Spleen (tissue), 11 donors: ENCODE measurements around the gene UMOD. TPM values are rescaled to one million over a fixed set of nuclear protein-coding genes. Genes with fewer than 3 reads are reported as not detected.

Source experiments
- DNase-seq: peaks from one replicate; pipeline ENCODE4 v3.0.0-alpha.2; 2020
- H3K27ac ChIP-seq, 8 donors: fragments of 200-600 bp; sonication (generic) in 7 of 8; 1 replicate in 4 of 8; 2 replicates in 4 of 8; pipeline versions ENCODE4 v1.5.0 to v1.8.0; 2016 to 2021; ENCODE audit warnings: inconsistent platforms in 4 of 8, mild to moderate bottlenecking in 4 of 8, moderate library complexity in 1 of 8
- H3K27me3 ChIP-seq, 7 donors: fragments of 200-600 bp; sonication (generic) in 6 of 7; replicated peaks in 1 of 7; 1 replicate in 4 of 7; 2 replicates in 3 of 7; pipeline versions ENCODE4 v1.5.0 to v1.8.0; 2016 to 2021; ENCODE audit warnings: inconsistent platforms in 3 of 7, mild to moderate bottlenecking in 1 of 7
- H3K36me3 ChIP-seq, 6 donors: fragments of 200-600 bp; sonication (generic) in 5 of 6; 1 replicate in 4 of 6; 2 replicates in 2 of 6; pipeline versions ENCODE4 v1.5.0 to v1.8.0; 2016 to 2021; ENCODE audit warnings: inconsistent platforms in 2 of 6
- H3K4me1 ChIP-seq, 6 donors: fragments of 200-600 bp; sonication (generic) in 5 of 6; 1 replicate in 3 of 6; 2 replicates in 3 of 6; pipeline versions ENCODE4 v1.5.0 to v1.8.0; 2016 to 2021; ENCODE audit warnings: inconsistent platforms in 3 of 6
- H3K4me3 ChIP-seq, 8 donors: fragments of 200-600 bp; sonication (generic) in 7 of 8; 1 replicate in 4 of 8; 2 replicates in 4 of 8; pipeline versions ENCODE4 v1.5.0 to v1.8.0; 2016 to 2021; ENCODE audit warnings: inconsistent platforms in 4 of 8, mild to moderate bottlenecking in 4 of 8, moderate library complexity in 2 of 8
- H3K9me3 ChIP-seq, 8 donors: fragments of 200-600 bp; sonication (generic) in 7 of 8; 1 replicate in 4 of 8; 2 replicates in 4 of 8; pipeline versions ENCODE4 v1.5.0 to v1.8.0; 2016 to 2021; ENCODE audit warnings: inconsistent platforms in 4 of 8
- POLR2A ChIP-seq, 3 donors: fragments of 450-650 bp; IDR thresholded peaks; one replicate each; pipeline ENCODE4 v1.5.1; 2017; ENCODE audit warnings: antibody characterized with exemption in 3 of 3, mild to moderate bottlenecking in 1 of 3
- POLR2AphosphoS5 ChIP-seq, 3 donors: sonication (generic); formaldehyde crosslinking; IDR thresholded peaks; one replicate each; pipeline ENCODE4 v1.5.1; 2017; ENCODE audit warnings: antibody characterized with exemption in 3 of 3
- WGBS, 5 donors: extraction: QIAGEN DNeasy Blood & Tissue Kit in 3 of 5; methylation state at CpG; one replicate each; pipeline versions ENCODE4 v1.1.5 to v1.1.7; 2013 to 2018; 5-methylcytosine and 5-hydroxymethylcytosine counted together
- intact Hi-C: fragments of 100-400 bp; cut with DNase I; formaldehyde crosslinking; loops from one replicate; pipeline ENCODE4 v1.15.0; 2023; ENCODE audit warnings: low total_unique reads
- polyA plus RNA-seq, 3 donors: library from polyadenylated mRNA; stranded (reverse); fragments of 200-250 nt; gene quantifications; one replicate each; pipeline ENCODE4 v1.2.1, GENCODE V29; 2013
- total RNA-seq, 7 donors: library from RNA; depleted of rRNA in 3 of 7; stranded (reverse); fragments of >200 nt in 3 of 7; fragmentation: NEBNext Ultra II Directional in 4 of 7; extraction: Animal tissue kit (Norgen Biotek cat#: 25700) in 4 of 7; gene quantifications; one replicate each; pipeline versions ENCODE4 v1.1.0 to v1.2.1, GENCODE V29; 2016 to 2021
- TF ChIP-seq, protein P1 (sequence below), 11 experiments: fragments of 200-600 bp in 7 of 11; fragments of 450-650 bp in 4 of 11; sonication (generic) in 4 of 11; IDR thresholded peaks in 8 of 11; conservative IDR thresholded peaks in 3 of 11; 1 replicate in 7 of 11; 2 replicates in 4 of 11; pipeline versions ENCODE4 v1.4.0 to v1.8.0; 2016 to 2021; ENCODE audit warnings: antibody characterized with exemption in 11 of 11, inconsistent platforms in 4 of 11, mild to moderate bottlenecking in 1 of 11
- donor health status: healthy with polysubstance abuse.
- donor health status: DM: no; HTN: no; CAD: no; lungs with moderate emphysema.
- donor health status: DM: no; HTN: no; CAD: no.
- donor health status: Bipolar disorder and iron deficiency.
- donor health status: healthy.
- donor health status: DM: no; HTN: no; CAD: no.
- donor health status: DM: yes; HTN: yes; CAD: no.

The UMOD gene
- total and polyA plus RNA-seq, 10 donors = 0.17 TPM; not detected in 9

DNA sequence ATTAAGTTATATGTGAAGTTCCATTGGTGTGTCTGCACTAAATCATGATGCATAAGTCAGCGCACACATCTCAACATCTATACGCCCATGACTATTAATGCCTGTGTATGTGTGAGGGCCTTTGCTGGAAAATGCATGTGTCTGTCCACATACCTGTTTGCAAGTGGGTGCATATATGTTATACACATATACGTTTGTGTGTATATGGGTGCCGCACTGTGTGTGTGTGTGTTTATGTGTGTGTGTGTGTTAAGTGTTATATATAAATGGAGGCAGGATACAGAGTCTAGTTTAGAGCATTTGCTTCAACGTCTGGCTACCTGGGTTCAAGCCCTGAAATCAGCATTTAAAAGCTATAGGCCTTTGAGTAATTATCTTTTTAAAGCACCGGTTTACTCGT lies 44.7 kb downstream of the UMOD start:
- no peak for DNase-seq
- intact Hi-C loops = no loop called here
- Histone ChIP-seq H3K4me1 (no peaks in the 10 kb centered on the region), H3K4me3 (no peak overlapping the region), H3K9me3 (no peaks in the 10 kb centered on the region), H3K27ac (no peak overlapping the region), H3K27me3 (peaks cover 0 to 13% (median 0%) of the 10 kb centered on the region in 7 donors), H3K36me3 (no peaks in the 10 kb centered on the region)
- TF ChIP-seq POLR2A (IDR thresholded peaks at IDR 0.05) (no peak), POLR2AphosphoS5 (IDR thresholded peaks at IDR 0.05) (no peak)
- TF ChIP-seq, protein P1, sequence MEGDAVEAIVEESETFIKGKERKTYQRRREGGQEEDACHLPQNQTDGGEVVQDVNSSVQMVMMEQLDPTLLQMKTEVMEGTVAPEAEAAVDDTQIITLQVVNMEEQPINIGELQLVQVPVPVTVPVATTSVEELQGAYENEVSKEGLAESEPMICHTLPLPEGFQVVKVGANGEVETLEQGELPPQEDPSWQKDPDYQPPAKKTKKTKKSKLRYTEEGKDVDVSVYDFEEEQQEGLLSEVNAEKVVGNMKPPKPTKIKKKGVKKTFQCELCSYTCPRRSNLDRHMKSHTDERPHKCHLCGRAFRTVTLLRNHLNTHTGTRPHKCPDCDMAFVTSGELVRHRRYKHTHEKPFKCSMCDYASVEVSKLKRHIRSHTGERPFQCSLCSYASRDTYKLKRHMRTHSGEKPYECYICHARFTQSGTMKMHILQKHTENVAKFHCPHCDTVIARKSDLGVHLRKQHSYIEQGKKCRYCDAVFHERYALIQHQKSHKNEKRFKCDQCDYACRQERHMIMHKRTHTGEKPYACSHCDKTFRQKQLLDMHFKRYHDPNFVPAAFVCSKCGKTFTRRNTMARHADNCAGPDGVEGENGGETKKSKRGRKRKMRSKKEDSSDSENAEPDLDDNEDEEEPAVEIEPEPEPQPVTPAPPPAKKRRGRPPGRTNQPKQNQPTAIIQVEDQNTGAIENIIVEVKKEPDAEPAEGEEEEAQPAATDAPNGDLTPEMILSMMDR (IDR thresholded peaks at IDR 0.05 in 8 of 11, conservative IDR thresholded peaks at IDR 0.05 in 3 of 11) = no peak
- WGBS, 5 donors = 83 to 90% (median 85%) methylated on average over 7 of the region's 7 CpGs

DNA sequence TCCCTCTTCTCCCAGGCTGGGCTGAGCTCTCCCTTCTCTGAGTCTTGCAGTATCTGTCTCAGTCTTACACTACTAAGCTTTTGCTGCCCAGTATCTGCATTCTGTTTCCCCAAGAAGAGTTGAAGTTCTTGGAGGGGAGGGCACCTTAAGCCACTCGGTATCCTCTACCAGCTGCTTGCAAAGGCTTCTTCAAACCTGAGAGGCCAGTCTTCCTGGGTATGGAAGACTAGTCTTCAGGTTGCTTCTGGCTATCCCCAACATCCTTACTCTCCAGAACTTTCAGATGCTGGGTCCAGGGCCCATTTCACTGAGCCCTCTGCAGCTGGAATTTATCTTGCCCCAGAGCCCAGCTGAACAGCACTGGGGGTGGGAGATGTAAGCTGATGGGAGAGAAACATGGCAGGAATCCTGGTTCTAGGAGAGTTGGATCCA lies 45.3 kb downstream of the UMOD start:
- intact Hi-C loops = no loop called here

DNA sequence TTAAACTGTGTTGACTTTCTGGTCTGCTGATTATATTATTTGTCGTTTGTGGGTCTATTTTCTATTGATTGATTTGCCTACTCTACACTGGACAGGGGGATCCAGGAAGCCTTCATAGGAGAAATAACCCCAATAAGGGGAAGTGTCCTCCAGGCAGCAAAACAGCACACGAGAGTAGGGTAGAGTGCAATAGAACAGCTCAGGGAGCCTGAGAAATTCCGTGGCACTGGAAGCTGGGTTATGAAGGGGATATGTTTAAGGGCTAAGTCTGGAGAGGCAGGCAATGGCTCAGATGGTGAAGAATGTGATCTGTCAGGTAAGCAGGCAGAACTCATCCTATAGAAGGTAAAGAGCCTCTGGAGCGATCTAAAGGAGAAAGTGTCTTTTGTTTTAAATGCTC lies 46.1 kb downstream of the UMOD start:
- Histone ChIP-seq H3K9me3 (no peaks in the 10 kb centered on the region), H3K4me3 (no peak overlapping the region), H3K4me1 (no peaks in the 10 kb centered on the region), H3K36me3 (no peaks in the 10 kb centered on the region), H3K27ac (no peak overlapping the region), H3K27me3 (peaks cover 0 to 15% (median 0%) of the 10 kb centered on the region in 7 donors)
- intact Hi-C loops = no loop called here
- WGBS, 5 donors = 48 to 56% (median 53%) methylated on average over 4 of the region's 4 CpGs
- no peak for DNase-seq
- TF ChIP-seq, protein P1 (IDR thresholded peaks at IDR 0.05 in 8 of 11, conservative IDR thresholded peaks at IDR 0.05 in 3 of 11) = no peak
- no peak for TF ChIP-seq POLR2A (IDR thresholded peaks at IDR 0.05)
- no peak for TF ChIP-seq POLR2AphosphoS5 (IDR thresholded peaks at IDR 0.05)

More for the DNA sequence above, 45.3 kb downstream of the UMOD start:
- DNase-seq = no peak
- 53 to 82% (median 69%) methylated on average over 1 of the region's 1 CpG for WGBS, 5 donors
- H3K27ac ChIP-seq = no peak overlapping the region
- H3K4me3 ChIP-seq = no peak overlapping the region
- H3K4me1 ChIP-seq = no peaks in the 10 kb centered on the region
- no peaks in the 10 kb centered on the region for H3K9me3 ChIP-seq
- TF ChIP-seq POLR2AphosphoS5 (IDR thresholded peaks at IDR 0.05) (no peak), POLR2A (IDR thresholded peaks at IDR 0.05) (no peak)
- TF ChIP-seq, protein P1 (IDR thresholded peaks at IDR 0.05 in 8 of 11, conservative IDR thresholded peaks at IDR 0.05 in 3 of 11) = no peak
- peaks cover 0 to 15% (median 0%) of the 10 kb centered on the region in 7 donors for H3K27me3 ChIP-seq
- no peaks in the 10 kb centered on the region for H3K36me3 ChIP-seq

DNA sequence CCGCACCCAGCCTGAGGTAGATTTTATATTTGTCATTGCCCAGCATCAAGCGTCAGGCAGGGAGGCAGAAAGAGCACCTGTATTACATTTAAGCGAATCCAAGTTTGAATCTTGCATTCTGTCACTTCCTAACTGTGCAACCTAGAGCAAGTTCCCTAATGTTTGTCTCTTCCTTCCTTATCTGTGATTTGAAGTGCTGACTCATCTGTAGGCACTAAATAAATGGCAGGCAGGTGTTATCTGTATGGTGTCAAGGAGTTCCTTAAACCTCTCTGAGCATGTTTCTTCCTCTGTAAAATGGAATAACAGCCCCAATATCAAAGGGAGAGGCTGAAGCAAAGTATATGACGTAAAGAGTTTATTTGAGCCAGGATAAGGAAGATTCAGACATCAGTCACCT lies 49.5 kb downstream of the UMOD start:
- WGBS, 5 donors = 47 to 65% (median 60%) methylated on average over 4 of the region's 4 CpGs
- TF ChIP-seq, protein P1 (IDR thresholded peaks at IDR 0.05 in 8 of 11, conservative IDR thresholded peaks at IDR 0.05 in 3 of 11) = no peak
- TF ChIP-seq POLR2AphosphoS5 (IDR thresholded peaks at IDR 0.05) (no peak), POLR2A (IDR thresholded peaks at IDR 0.05) (no peak)
- Histone ChIP-seq H3K9me3 (no peaks in the 10 kb centered on the region), H3K36me3 (no peaks in the 10 kb centered on the region), H3K4me3 (no peak overlapping the region), H3K27ac (no peak overlapping the region), H3K27me3 (peaks cover 0 to 25% (median 0%) of the 10 kb centered on the region in 7 donors), H3K4me1 (no peaks in the 10 kb centered on the region)
- no peak for DNase-seq
- intact Hi-C loops = loop anchor here (5.0 kb wide), 1 partner anchor 396 kb away; no protein-coding TSS in a partner anchor
